ENCODE data around the gene PRICKLE2.
"Not testable (repeated sequence)": the region's sequence is repeated elsewhere in the genome, so short reads cannot be mapped to it uniquely, and the experiment has no call there.

Gene PRICKLE2

GRCh38 chr3:64094713-64095079 is 130.6 kb downstream of the PRICKLE2 start:
- Histone ChIP-seq H3K4ac (ENCODE audit: low read depth, low read length) (no peak overlapping the region), H3K4me2 (ENCODE audit: low read length) (no peak overlapping the region), H3K27ac (ENCODE audit: low read depth, low read length) (no peak overlapping the region), H3K79me1 (ENCODE audit: low read length) (no peaks in the 10 kb centered on the region), H3K4me3 (ENCODE audit: low read length) (no peak overlapping the region), H3K36me3 (ENCODE audit: control insufficient read depth, insufficient read depth, low read length) (no peaks in the 10 kb centered on the region), H3K56ac (ENCODE audit: low read length) (no peak overlapping the region), H3K4me1 (ENCODE audit: control insufficient read depth, low read depth, low read length) (peaks cover 15% of the 10 kb centered on the region), H2AK5ac (ENCODE audit: low read length) (no peak overlapping the region), H3K27me3 (ENCODE audit: insufficient read depth, low read length, poor library complexity) (no peaks in the 10 kb centered on the region), H2BK5ac (ENCODE audit: low read length) (no peak overlapping the region), H3K18ac (ENCODE audit: low read length) (no peak overlapping the region), H3K9ac (ENCODE audit: low read length) (no peak overlapping the region), H2BK120ac (ENCODE audit: low read depth, low read length) (no peak overlapping the region), H2BK15ac (replicated peaks; ENCODE audit: low read depth) (no peak overlapping the region), H3K79me2 (ENCODE audit: control insufficient read depth, insufficient read depth, low read length) (no peaks in the 10 kb centered on the region), H4K5ac (ENCODE audit: low read length) (no peak overlapping the region), H4K8ac (ENCODE audit: low read depth, low read length) (no peak overlapping the region), H3K23ac (ENCODE audit: low read length) (no peak overlapping the region)
- peak; percentile 67 for DNase-seq
- no CpG with 5 or more reads among the region's 2 CpGs for WGBS (ENCODE audit: extremely low coverage, insufficient coverage, low lambda C conversion rate)

- H3K4me2 ChIP-seq (ENCODE audit: low read length): no peak overlapping the region
- H3K4me1 ChIP-seq (ENCODE audit: control insufficient read depth, low read depth, low read length): peaks cover 17% of the 10 kb centered on the region
- H3K56ac ChIP-seq (ENCODE audit: low read length): no peak overlapping the region
- no peak overlapping the region for H2AK5ac ChIP-seq (ENCODE audit: low read length)
- H3K4ac ChIP-seq (ENCODE audit: low read depth, low read length): no peak overlapping the region
- H3K79me1 ChIP-seq (ENCODE audit: low read length): no peaks in the 10 kb centered on the region
- no peak overlapping the region for H3K9ac ChIP-seq (ENCODE audit: low read length)
- H3K36me3 ChIP-seq (ENCODE audit: control insufficient read depth, insufficient read depth, low read length): no peaks in the 10 kb centered on the region
- H3K18ac ChIP-seq (ENCODE audit: low read length): no peak overlapping the region
- no peak for DNase-seq
- H3K27me3 ChIP-seq (ENCODE audit: insufficient read depth, low read length, poor library complexity): no peaks in the 10 kb centered on the region
- WGBS (ENCODE audit: extremely low coverage, insufficient coverage, low lambda C conversion rate): no CpG with 5 or more reads among the region's 3 CpGs
- H2BK5ac ChIP-seq (ENCODE audit: low read length): no peak overlapping the region
- H3K27ac ChIP-seq (ENCODE audit: low read depth, low read length): no peak overlapping the region
- no peaks in the 10 kb centered on the region for H3K79me2 ChIP-seq (ENCODE audit: control insufficient read depth, insufficient read depth, low read length)
- H3K23ac ChIP-seq (ENCODE audit: low read length): no peak overlapping the region
- H4K8ac ChIP-seq (ENCODE audit: low read depth, low read length): no peak overlapping the region
- H3K4me3 ChIP-seq (ENCODE audit: low read length): no peak overlapping the region
- H4K5ac ChIP-seq (ENCODE audit: low read length): no peak overlapping the region
- H2BK15ac ChIP-seq (replicated peaks; ENCODE audit: low read depth): no peak overlapping the region
- H2BK120ac ChIP-seq (ENCODE audit: low read depth, low read length): no peak overlapping the region
Measured at GRCh38 chr3:64093825-64094712, 131.2 kb downstream of the PRICKLE2 start.

GRCh38 chr3:64093211-64093610 is 132.1 kb downstream of the PRICKLE2 start:
- H3K4me2 ChIP-seq (ENCODE audit: low read length): no peak overlapping the region
- H2BK15ac ChIP-seq (replicated peaks; ENCODE audit: low read depth): no peak overlapping the region
- no peak overlapping the region for H3K23ac ChIP-seq (ENCODE audit: low read length)
- H2AK5ac ChIP-seq (ENCODE audit: low read length): no peak overlapping the region
- no peak overlapping the region for H4K5ac ChIP-seq (ENCODE audit: low read length)
- no peak overlapping the region for H3K27ac ChIP-seq (ENCODE audit: low read depth, low read length)
- H4K8ac ChIP-seq (ENCODE audit: low read depth, low read length): no peak overlapping the region
- no peak overlapping the region for H3K56ac ChIP-seq (ENCODE audit: low read length)
- no peak for DNase-seq
- no peak overlapping the region for H2BK5ac ChIP-seq (ENCODE audit: low read length)
- no peaks in the 10 kb centered on the region for H3K27me3 ChIP-seq (ENCODE audit: insufficient read depth, low read length, poor library complexity)
- no peaks in the 10 kb centered on the region for H3K36me3 ChIP-seq (ENCODE audit: control insufficient read depth, insufficient read depth, low read length)
- H3K4me1 ChIP-seq (ENCODE audit: control insufficient read depth, low read depth, low read length): peaks cover 20% of the 10 kb centered on the region
- H3K9ac ChIP-seq (ENCODE audit: low read length): no peak overlapping the region
- no peak overlapping the region for H2BK120ac ChIP-seq (ENCODE audit: low read depth, low read length)
- no peaks in the 10 kb centered on the region for H3K79me1 ChIP-seq (ENCODE audit: low read length)
- H3K4ac ChIP-seq (ENCODE audit: low read depth, low read length): no peak overlapping the region
- H3K18ac ChIP-seq (ENCODE audit: low read length): no peak overlapping the region
- no peaks in the 10 kb centered on the region for H3K79me2 ChIP-seq (ENCODE audit: control insufficient read depth, insufficient read depth, low read length)
- H3K4me3 ChIP-seq (ENCODE audit: low read length): no peak overlapping the region

- no peak overlapping the region for H2BK5ac ChIP-seq (ENCODE audit: low read length)
- H2BK15ac ChIP-seq (replicated peaks; ENCODE audit: low read depth): no peak overlapping the region
- no CpG with 5 or more reads among the region's 1 CpG for WGBS (ENCODE audit: extremely low coverage, insufficient coverage, low lambda C conversion rate)
- no peak overlapping the region for H3K23ac ChIP-seq (ENCODE audit: low read length)
- no peak overlapping the region for H4K8ac ChIP-seq (ENCODE audit: low read depth, low read length)
- H3K27me3 ChIP-seq (ENCODE audit: insufficient read depth, low read length, poor library complexity): no peaks in the 10 kb centered on the region
- H2AK5ac ChIP-seq (ENCODE audit: low read length): no peak overlapping the region
- H3K9ac ChIP-seq (ENCODE audit: low read length): no peak overlapping the region
- no peaks in the 10 kb centered on the region for H3K79me1 ChIP-seq (ENCODE audit: low read length)
- no peak overlapping the region for H4K5ac ChIP-seq (ENCODE audit: low read length)
- no peak overlapping the region for H3K4ac ChIP-seq (ENCODE audit: low read depth, low read length)
- H3K18ac ChIP-seq (ENCODE audit: low read length): no peak overlapping the region
- no peak overlapping the region for H3K4me3 ChIP-seq (ENCODE audit: low read length)
- no peaks in the 10 kb centered on the region for H3K79me2 ChIP-seq (ENCODE audit: control insufficient read depth, insufficient read depth, low read length)
- DNase-seq: no peak
- peaks cover 23% of the 10 kb centered on the region for H3K4me1 ChIP-seq (ENCODE audit: control insufficient read depth, low read depth, low read length)
- H3K27ac ChIP-seq (ENCODE audit: low read depth, low read length): no peak overlapping the region
- H2BK120ac ChIP-seq (ENCODE audit: low read depth, low read length): no peak overlapping the region
- no peak overlapping the region for H3K56ac ChIP-seq (ENCODE audit: low read length)
- no peaks in the 10 kb centered on the region for H3K36me3 ChIP-seq (ENCODE audit: control insufficient read depth, insufficient read depth, low read length)
- H3K4me2 ChIP-seq (ENCODE audit: low read length): no peak overlapping the region
Measured at GRCh38 chr3:64091501-64091900, 133.8 kb downstream of the PRICKLE2 start.

- not testable (repeated sequence) for H4K8ac ChIP-seq (ENCODE audit: low read depth, low read length); H3K27ac ChIP-seq (ENCODE audit: low read depth, low read length); H3K9ac ChIP-seq (ENCODE audit: low read length); H3K79me2 ChIP-seq (ENCODE audit: control insufficient read depth, insufficient read depth, low read length); H2BK5ac ChIP-seq (ENCODE audit: low read length); H2AK5ac ChIP-seq (ENCODE audit: low read length); H3K4me2 ChIP-seq (ENCODE audit: low read length); H3K79me1 ChIP-seq (ENCODE audit: low read length); H2BK120ac ChIP-seq (ENCODE audit: low read depth, low read length); H2BK15ac ChIP-seq (replicated peaks; ENCODE audit: low read depth); H3K4me3 ChIP-seq (ENCODE audit: low read length); H3K36me3 ChIP-seq (ENCODE audit: control insufficient read depth, insufficient read depth, low read length); H3K27me3 ChIP-seq (ENCODE audit: insufficient read depth, low read length, poor library complexity); H3K23ac ChIP-seq (ENCODE audit: low read length); H3K4ac ChIP-seq (ENCODE audit: low read depth, low read length)
- peak; percentile 45 for DNase-seq
- Histone ChIP-seq H3K4me1 (ENCODE audit: control insufficient read depth, low read depth, low read length) (peaks cover 18% of the 10 kb centered on the region), H3K56ac (ENCODE audit: low read length) (peak overlapping the region; percentile 51), H4K5ac (ENCODE audit: low read length) (peak overlapping the region; percentile 38), H3K18ac (ENCODE audit: low read length) (peak overlapping the region; percentile 80)
- WGBS (ENCODE audit: extremely low coverage, insufficient coverage, low lambda C conversion rate): no CpG with 5 or more reads among the region's 4 CpGs
Measured at GRCh38 chr3:64089386-64089785, 135.9 kb downstream of the PRICKLE2 start.
